Measurements from ENCODE around the gene SFTA2.

GRCh38 chr6:30890646-30891449 is 41.1 kb downstream of the SFTA2 start:
- TF ChIP-seq ZNF274 (IDR thresholded peaks at IDR 0.05; ENCODE audit: low read depth, low read length) (no peak), YY1 (IDR thresholded peaks at IDR 0.05; ENCODE audit: insufficient read depth, insufficient read length) (no peak), SUZ12 (IDR thresholded peaks at IDR 0.05; ENCODE audit: extremely low read depth, insufficient read depth, insufficient read length) (no peak)

All from NT2/D1 (cell line).